NCI-H526 treated with DMSO at 0.1 percent for 48 hours (cell line): Measurements from ENCODE around the gene RPL19.

Experiments used
- DNase-seq: peaks from one replicate; lab custom pipeline; 2025; lab: John Stamatoyannopoulos, UW

RPL19 gene

GRCh38 chr17:39224778-39225307, 24.8 kb downstream of the RPL19 start:
- DNase-seq, result no peak

- DNase-seq, result no peak
Measured at GRCh38 chr17:39225308-39225958, 25.4 kb downstream of the RPL19 start, which contains the start of gene STAC2. Gene STAC2, minus strand, starts transcription at chr17:39225945. Its CDS starts 443 bp downstream, at chr17:39225502.

GRCh38 chr17:39225959-39226683, 26.0 kb downstream of the RPL19 start:
- peak; percentile 36 for DNase-seq

- no peak for DNase-seq
Measured at GRCh38 chr17:39227364-39227919, 27.4 kb downstream of the RPL19 start.

GRCh38 chr17:39229274-39229913, 29.3 kb downstream of the RPL19 start:
- no peak for DNase-seq

- no peak for DNase-seq
Measured at GRCh38 chr17:39230361-39230760, 30.3 kb downstream of the RPL19 start.

GRCh38 chr17:39231091-39231561, 31.0 kb downstream of the RPL19 start:
- no peak for DNase-seq

GRCh38 chr17:39231591-39232551, 31.8 kb downstream of the RPL19 start:
- DNase-seq, result peak; percentile 43

- no peak for DNase-seq
Measured at GRCh38 chr17:39235555-39236449, 35.7 kb downstream of the RPL19 start.

GRCh38 chr17:39236450-39236927, 36.4 kb downstream of the RPL19 start:
- no peak for DNase-seq

GRCh38 chr17:39236981-39237441, 36.9 kb downstream of the RPL19 start:
- no peak for DNase-seq

GRCh38 chr17:39237586-39237985, 37.5 kb downstream of the RPL19 start:
- DNase-seq, result no peak

- no peak for DNase-seq
Measured at GRCh38 chr17:39238311-39238972, 38.4 kb downstream of the RPL19 start.

- DNase-seq, result peak; percentile 19
Measured at GRCh38 chr17:39239640-39240314, 39.7 kb downstream of the RPL19 start.

- no peak for DNase-seq
Measured at GRCh38 chr17:39240631-39241030, 40.5 kb downstream of the RPL19 start.

GRCh38 chr17:39243155-39243554, 43.1 kb downstream of the RPL19 start:
- no peak for DNase-seq

- DNase-seq, result no peak
Measured at GRCh38 chr17:39244016-39244599, 44.0 kb downstream of the RPL19 start.
